ENCODE measurements around the gene CARD16.
"Not testable (repeated sequence)": the region's sequence is repeated elsewhere in the genome, so short reads cannot be mapped to it uniquely, and the experiment has no call there.

The CARD16 gene

DNA sequence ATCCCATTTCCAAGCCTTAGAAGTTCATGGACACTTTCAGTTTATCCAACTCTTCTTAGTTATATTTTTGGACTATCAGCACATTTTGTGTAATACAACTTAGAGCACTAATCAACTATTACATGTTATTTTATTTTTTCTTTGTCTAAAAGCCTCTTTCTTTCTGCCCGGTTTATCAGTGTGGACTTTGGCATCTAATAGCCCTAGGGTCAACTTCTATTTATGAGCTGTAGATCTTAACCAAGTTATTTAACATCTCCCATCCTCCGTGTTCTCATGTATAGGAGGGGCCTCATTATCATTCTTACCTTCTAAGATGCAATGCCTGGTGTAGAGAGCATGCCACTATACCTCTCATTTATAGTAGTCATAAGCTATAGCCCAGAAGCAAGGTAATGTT is 4.4 kb downstream of the CARD16 start:
- TF ChIP-seq, protein P1, sequence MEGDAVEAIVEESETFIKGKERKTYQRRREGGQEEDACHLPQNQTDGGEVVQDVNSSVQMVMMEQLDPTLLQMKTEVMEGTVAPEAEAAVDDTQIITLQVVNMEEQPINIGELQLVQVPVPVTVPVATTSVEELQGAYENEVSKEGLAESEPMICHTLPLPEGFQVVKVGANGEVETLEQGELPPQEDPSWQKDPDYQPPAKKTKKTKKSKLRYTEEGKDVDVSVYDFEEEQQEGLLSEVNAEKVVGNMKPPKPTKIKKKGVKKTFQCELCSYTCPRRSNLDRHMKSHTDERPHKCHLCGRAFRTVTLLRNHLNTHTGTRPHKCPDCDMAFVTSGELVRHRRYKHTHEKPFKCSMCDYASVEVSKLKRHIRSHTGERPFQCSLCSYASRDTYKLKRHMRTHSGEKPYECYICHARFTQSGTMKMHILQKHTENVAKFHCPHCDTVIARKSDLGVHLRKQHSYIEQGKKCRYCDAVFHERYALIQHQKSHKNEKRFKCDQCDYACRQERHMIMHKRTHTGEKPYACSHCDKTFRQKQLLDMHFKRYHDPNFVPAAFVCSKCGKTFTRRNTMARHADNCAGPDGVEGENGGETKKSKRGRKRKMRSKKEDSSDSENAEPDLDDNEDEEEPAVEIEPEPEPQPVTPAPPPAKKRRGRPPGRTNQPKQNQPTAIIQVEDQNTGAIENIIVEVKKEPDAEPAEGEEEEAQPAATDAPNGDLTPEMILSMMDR (IDR thresholded peaks at IDR 0.05; ENCODE audit: extremely low read depth, missing control alignments) = no peak
- no peak for DNase-seq (ENCODE audit: low spot score)

DNA sequence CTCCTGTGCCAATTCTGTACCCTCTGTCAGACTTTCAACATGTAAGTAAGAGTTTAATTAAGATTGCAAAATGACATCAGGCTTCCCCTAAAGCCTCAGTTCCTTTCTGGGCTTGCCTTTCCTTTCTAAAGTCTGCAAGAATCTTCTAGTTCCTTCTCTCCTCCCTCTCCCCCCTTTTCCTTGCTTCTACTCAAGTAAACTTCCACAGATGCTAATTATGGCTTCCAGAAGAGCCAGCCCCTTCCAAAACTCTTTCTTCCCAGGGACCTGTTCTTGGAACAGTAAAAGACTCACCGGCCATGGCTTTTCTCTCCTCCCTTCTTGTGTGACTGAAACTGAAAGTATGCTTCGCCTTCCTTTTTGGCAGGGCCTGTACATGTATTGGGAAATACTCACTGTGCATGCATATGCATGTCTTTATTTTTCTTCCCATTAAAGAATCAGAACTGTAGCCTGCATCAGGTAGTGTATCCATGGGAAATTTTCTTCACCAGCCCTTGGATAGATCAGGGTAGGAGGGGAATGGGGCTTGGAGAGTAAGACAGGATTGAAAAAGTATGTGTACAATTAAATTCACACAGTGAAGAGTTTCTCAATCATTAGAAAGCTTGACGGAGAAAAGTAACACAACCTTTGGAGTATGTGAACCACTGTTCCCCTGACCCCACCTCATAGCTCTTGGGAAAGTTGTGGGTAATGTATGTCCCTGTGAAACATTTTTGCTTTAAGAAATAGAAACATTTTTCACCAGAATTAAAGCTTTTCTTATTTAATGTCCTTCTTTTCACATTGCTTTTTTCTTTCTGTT is 10.1 kb downstream of the CARD16 start, which contains the start of gene CASP1:
Gene CASP1, minus strand, starts transcription at position 332 of the 808 bp plus-strand sequence. Its CDS starts 31 bp downstream, at position 301.
- DNase-seq (ENCODE audit: low spot score) = peak; percentile 30
- TF ChIP-seq, protein P1 (IDR thresholded peaks at IDR 0.05; ENCODE audit: extremely low read depth, missing control alignments) = no peak

DNA sequence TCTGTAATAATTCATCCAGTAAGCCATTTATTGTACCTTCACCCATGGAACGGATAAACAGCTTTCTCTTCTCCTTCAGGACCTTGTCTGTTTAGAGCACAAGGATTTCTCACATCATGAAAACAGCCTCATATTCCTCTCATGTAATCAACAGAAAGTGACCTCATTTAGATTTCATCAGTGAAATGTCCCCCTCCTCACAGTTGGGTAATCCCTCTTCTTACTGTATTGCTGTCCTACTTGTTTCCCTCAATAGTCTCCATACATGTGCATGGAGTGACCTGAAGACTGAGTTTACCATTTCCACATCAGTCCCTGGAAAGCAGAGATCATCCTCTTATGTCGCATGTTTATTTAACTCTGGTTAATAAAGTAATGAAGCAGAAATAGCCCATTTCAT is 10.7 kb downstream of the CARD16 start:
- DNase-seq (ENCODE audit: low spot score) = not testable (repeated sequence)

DNA sequence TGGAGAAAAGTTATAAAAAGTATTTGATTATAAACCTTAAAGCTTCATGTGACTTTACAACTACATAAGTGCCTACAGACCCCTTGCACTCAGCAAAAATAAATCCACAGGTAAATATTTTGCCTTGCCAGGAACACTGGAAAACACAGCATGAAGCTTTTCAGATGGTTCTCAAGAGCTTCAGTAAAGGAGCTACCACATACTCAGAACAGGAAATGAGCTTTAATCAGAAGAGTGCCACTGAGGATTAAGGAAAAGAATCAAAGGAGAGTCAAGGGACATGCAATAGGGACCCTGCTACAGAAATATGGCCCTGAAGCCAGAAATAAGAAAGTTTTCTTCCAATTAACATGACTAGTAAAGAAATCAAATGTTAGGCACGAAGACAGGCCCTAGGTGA is 11.4 kb downstream of the CARD16 start:
- TF ChIP-seq, protein P1 (IDR thresholded peaks at IDR 0.05; ENCODE audit: extremely low read depth, missing control alignments) = no peak
- DNase-seq (ENCODE audit: low spot score) = no peak

DNA sequence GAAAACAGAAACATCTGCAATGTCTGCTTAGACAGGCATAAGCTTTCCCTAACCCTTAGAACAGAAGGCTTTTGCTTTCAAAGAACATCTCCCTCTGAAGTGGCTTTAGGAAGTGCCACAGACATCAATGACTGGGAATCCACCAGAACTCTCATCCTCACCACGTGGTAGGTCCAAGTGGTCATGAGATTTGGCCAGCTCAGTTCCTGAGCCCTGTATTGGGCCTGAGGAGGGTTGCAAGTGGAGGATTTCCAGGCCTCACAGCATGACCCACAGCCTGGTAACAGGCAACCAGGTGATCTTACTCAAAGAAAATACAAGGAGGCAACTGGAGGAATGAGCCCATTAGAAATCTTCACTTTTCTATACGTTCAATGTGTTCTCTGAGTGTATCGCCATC is 11.8 kb downstream of the CARD16 start:
- TF ChIP-seq, protein P1 (IDR thresholded peaks at IDR 0.05; ENCODE audit: extremely low read depth, missing control alignments) = no peak
- DNase-seq (ENCODE audit: low spot score) = peak; percentile 5

DNA sequence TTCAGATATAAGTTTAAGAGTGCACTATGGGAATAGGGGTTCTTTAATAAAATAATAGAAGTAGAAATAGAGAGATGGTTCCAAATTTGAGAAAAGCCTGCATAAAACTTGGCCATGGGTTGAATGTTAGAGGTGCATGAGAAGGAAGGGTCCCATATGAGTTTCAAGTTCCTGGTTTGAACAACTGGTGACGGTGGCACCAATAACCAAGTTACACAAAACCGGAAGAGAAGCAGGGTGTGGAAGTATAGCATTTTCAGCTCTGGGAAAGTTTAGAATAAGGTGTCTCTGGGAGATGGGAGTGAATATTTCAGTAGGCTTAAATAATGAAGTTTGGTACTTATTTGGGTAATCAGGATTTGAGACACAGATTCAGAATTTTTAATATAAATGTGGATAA is 12.6 kb downstream of the CARD16 start:
- TF ChIP-seq, protein P1 (IDR thresholded peaks at IDR 0.05; ENCODE audit: extremely low read depth, missing control alignments) = no peak
- peak; percentile 8 for DNase-seq (ENCODE audit: low spot score)

DNA sequence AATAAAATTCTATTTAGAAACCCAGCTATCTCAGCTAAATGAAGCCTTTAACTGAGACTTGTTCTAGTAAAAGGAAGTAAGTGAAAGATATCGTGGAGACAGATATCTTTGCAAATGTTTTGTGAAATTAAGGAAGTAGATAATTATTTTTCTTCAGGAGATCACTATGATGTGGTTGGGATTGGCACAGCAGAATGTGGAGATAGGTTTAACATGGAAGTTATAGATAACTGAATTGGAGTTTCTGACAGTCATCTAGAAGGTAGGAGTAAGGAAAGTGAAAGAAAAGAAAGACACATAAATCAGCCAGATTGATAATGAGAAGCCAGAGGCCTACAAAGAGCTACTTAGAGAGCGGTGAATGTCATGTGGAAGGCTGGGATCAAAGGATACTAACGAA is 17.5 kb downstream of the CARD16 start:
- no peak for DNase-seq (ENCODE audit: low spot score)
- TF ChIP-seq, protein P1 (IDR thresholded peaks at IDR 0.05; ENCODE audit: extremely low read depth, missing control alignments) = no peak

DNA sequence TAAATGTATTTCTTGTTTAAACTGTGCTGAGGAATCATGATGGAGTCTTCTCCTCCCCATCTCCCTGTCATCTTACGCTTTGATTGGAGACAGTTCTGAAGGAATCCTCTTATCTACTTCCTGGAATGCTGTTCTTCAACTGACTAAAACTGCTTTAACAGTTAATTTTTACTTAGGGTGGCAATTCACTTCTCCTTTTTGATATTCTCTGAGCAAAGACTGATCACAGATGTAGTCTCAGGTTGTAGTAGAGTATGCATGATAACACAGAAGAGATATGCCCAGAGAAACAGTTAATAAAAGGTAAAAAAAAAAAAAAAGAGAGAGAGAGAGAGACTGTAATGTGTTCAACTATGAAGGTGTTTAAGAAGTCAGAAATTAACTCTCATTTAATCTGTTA is 20.7 kb downstream of the CARD16 start:
- TF ChIP-seq, protein P1 (IDR thresholded peaks at IDR 0.05; ENCODE audit: extremely low read depth, missing control alignments) = no peak

More for the DNA sequence above, 20.7 kb downstream of the CARD16 start:
- no peak for DNase-seq (ENCODE audit: low spot score)
